ENCODE measurements around the gene GSC2. TPM values are rescaled to one million over a fixed set of nuclear protein-coding genes. Genes with fewer than 3 reads are reported as not detected.

Gene GSC2
- total and polyA plus RNA-seq, 9 of the 15 experiments (the other 6 are each of a cell fraction or from before 2014, with no cell fraction given): not detected

DNA sequence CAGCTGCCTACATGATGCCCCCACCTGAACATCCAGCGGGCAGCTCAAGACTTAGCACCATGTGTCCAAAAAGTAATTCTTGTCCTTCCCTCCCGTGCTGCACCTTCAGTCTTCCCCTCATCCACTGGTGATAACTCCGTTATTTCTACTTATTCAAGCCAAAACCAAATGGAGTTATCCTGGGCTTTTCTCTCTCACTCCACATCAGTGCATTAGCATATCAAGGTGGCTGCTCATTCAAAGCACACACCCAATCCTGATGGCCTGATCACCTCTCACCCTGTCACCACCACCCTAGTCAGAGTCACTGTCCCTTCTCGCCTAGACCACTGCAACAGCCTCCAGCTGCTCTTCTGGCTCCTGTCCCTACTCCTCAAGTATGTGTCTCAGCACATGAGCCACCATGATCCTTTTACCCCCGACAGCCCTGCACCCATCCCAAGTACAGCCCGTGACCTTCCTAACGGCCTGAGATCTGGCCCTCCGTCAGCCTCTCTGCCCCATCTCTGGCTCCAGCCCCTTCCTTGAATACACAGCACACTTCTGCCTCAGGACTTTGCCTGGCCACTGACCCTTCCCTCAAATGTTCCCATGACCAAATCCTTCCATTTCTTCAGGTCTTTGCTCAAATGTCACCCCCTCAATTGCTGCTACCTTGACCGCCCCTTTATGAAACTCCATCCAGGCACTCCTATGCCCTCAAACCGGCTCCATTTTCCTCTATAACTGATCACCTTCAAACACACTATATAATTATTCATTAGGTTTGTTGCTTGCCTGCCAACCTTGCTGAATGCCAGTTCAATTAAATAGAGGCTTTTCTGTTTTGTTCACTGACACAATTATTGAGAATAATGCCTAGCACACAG is 48.1 kb upstream of the GSC2 start (continued):
- TF ChIP-seq, protein P1, sequence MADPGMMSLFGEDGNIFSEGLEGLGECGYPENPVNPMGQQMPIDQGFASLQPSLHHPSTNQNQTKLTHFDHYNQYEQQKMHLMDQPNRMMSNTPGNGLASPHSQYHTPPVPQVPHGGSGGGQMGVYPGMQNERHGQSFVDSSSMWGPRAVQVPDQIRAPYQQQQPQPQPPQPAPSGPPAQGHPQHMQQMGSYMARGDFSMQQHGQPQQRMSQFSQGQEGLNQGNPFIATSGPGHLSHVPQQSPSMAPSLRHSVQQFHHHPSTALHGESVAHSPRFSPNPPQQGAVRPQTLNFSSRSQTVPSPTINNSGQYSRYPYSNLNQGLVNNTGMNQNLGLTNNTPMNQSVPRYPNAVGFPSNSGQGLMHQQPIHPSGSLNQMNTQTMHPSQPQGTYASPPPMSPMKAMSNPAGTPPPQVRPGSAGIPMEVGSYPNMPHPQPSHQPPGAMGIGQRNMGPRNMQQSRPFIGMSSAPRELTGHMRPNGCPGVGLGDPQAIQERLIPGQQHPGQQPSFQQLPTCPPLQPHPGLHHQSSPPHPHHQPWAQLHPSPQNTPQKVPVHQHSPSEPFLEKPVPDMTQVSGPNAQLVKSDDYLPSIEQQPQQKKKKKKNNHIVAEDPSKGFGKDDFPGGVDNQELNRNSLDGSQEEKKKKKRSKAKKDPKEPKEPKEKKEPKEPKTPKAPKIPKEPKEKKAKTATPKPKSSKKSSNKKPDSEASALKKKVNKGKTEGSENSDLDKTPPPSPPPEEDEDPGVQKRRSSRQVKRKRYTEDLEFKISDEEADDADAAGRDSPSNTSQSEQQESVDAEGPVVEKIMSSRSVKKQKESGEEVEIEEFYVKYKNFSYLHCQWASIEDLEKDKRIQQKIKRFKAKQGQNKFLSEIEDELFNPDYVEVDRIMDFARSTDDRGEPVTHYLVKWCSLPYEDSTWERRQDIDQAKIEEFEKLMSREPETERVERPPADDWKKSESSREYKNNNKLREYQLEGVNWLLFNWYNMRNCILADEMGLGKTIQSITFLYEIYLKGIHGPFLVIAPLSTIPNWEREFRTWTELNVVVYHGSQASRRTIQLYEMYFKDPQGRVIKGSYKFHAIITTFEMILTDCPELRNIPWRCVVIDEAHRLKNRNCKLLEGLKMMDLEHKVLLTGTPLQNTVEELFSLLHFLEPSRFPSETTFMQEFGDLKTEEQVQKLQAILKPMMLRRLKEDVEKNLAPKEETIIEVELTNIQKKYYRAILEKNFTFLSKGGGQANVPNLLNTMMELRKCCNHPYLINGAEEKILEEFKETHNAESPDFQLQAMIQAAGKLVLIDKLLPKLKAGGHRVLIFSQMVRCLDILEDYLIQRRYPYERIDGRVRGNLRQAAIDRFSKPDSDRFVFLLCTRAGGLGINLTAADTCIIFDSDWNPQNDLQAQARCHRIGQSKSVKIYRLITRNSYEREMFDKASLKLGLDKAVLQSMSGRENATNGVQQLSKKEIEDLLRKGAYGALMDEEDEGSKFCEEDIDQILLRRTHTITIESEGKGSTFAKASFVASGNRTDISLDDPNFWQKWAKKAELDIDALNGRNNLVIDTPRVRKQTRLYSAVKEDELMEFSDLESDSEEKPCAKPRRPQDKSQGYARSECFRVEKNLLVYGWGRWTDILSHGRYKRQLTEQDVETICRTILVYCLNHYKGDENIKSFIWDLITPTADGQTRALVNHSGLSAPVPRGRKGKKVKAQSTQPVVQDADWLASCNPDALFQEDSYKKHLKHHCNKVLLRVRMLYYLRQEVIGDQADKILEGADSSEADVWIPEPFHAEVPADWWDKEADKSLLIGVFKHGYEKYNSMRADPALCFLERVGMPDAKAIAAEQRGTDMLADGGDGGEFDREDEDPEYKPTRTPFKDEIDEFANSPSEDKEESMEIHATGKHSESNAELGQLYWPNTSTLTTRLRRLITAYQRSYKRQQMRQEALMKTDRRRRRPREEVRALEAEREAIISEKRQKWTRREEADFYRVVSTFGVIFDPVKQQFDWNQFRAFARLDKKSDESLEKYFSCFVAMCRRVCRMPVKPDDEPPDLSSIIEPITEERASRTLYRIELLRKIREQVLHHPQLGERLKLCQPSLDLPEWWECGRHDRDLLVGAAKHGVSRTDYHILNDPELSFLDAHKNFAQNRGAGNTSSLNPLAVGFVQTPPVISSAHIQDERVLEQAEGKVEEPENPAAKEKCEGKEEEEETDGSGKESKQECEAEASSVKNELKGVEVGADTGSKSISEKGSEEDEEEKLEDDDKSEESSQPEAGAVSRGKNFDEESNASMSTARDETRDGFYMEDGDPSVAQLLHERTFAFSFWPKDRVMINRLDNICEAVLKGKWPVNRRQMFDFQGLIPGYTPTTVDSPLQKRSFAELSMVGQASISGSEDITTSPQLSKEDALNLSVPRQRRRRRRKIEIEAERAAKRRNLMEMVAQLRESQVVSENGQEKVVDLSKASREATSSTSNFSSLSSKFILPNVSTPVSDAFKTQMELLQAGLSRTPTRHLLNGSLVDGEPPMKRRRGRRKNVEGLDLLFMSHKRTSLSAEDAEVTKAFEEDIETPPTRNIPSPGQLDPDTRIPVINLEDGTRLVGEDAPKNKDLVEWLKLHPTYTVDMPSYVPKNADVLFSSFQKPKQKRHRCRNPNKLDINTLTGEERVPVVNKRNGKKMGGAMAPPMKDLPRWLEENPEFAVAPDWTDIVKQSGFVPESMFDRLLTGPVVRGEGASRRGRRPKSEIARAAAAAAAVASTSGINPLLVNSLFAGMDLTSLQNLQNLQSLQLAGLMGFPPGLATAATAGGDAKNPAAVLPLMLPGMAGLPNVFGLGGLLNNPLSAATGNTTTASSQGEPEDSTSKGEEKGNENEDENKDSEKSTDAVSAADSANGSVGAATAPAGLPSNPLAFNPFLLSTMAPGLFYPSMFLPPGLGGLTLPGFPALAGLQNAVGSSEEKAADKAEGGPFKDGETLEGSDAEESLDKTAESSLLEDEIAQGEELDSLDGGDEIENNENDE (IDR thresholded peaks at IDR 0.05; ENCODE audit: low read depth, low read length): no peak
- no peak for TF ChIP-seq MYBL2 (IDR thresholded peaks at IDR 0.05; ENCODE audit: low read depth)
- TF ChIP-seq MYBL2 (CRISPR knock-in tag; IDR thresholded peaks at IDR 0.05; ENCODE audit: borderline replicate concordance): 0 out of 2 replicates have a peak, but pooled peaks have one; percentile 52
- TF ChIP-seq, protein P2, sequence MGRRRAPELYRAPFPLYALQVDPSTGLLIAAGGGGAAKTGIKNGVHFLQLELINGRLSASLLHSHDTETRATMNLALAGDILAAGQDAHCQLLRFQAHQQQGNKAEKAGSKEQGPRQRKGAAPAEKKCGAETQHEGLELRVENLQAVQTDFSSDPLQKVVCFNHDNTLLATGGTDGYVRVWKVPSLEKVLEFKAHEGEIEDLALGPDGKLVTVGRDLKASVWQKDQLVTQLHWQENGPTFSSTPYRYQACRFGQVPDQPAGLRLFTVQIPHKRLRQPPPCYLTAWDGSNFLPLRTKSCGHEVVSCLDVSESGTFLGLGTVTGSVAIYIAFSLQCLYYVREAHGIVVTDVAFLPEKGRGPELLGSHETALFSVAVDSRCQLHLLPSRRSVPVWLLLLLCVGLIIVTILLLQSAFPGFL (CRISPR knock-in tag; IDR thresholded peaks at IDR 0.05): no peak
- TF ChIP-seq FOXA1 (IDR thresholded peaks at IDR 0.05; ENCODE audit: borderline replicate concordance): no peak
- no peak for TF ChIP-seq ZNF143 (CRISPR knock-in tag; IDR thresholded peaks at IDR 0.05)
- TF ChIP-seq ARID2 (IDR thresholded peaks at IDR 0.05): no peak
- TF ChIP-seq, protein P3, sequence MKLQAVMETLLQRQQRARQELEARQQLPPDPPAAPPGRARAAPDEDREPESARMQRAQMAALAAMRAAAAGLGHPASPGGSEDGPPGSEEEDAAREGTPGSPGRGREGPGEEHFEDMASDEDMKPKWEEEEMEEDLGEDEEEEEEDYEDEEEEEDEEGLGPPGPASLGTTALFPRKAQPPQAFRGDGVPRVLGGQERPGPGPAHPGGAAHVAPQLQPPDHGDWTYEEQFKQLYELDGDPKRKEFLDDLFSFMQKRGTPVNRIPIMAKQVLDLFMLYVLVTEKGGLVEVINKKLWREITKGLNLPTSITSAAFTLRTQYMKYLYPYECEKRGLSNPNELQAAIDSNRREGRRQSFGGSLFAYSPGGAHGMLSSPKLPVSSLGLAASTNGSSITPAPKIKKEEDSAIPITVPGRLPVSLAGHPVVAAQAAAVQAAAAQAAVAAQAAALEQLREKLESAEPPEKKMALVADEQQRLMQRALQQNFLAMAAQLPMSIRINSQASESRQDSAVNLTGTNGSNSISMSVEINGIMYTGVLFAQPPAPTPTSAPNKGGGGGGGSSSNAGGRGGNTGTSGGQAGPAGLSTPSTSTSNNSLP (IDR thresholded peaks at IDR 0.05; ENCODE audit: borderline replicate concordance, low read depth, low read length): no peak
- no peak for TF ChIP-seq ARID1B (IDR thresholded peaks at IDR 0.05)
- no peak for TF ChIP-seq ATF1 (CRISPR knock-in tag; IDR thresholded peaks at IDR 0.05)
- TF ChIP-seq ATF1 (tag; IDR thresholded peaks at IDR 0.05): no peak
- no peak for TF ChIP-seq ZNF197 (CRISPR knock-in tag; IDR thresholded peaks at IDR 0.05; ENCODE audit: low read depth)
- TF ChIP-seq CHD2 (IDR thresholded peaks at IDR 0.05; ENCODE audit: low read depth, low read length): no peak
- TF ChIP-seq KDM1A (IDR thresholded peaks at IDR 0.05): no peak

All from K562 (cell line).